NT2/D1 (cell line): ENCODE results near the gene FSTL3.

ENCODE experiments used
- DNase-seq: peaks from one replicate; pipeline ENCODE4 v3.0.0-alpha.2; 2011; ENCODE audit warnings: low read depth, low spot score
- H3K27me3 ChIP-seq: 2 replicates; pipeline ENCODE4 v1.6.0; 2011; ENCODE audit warnings: mild to moderate bottlenecking; ENCODE audit not compliant: insufficient read length, insufficient read depth
- H3K36me3 ChIP-seq: 2 replicates; pipeline ENCODE4 v1.6.1; 2011; ENCODE audit warnings: mild to moderate bottlenecking, low read length, mixed read lengths; ENCODE audit not compliant: insufficient read depth, insufficient read length
- H3K4me1 ChIP-seq: 2 replicates; pipeline ENCODE4 v1.5.1; 2011; ENCODE audit not compliant: insufficient read depth, insufficient read length
- H3K4me3 ChIP-seq: 2 replicates; pipeline ENCODE4 v1.5.1; 2011; ENCODE audit warnings: low read depth; ENCODE audit not compliant: insufficient read length
- H3K9ac ChIP-seq: 2 replicates; pipeline ENCODE4 v1.6.0; 2011; ENCODE audit warnings: low read depth; ENCODE audit not compliant: insufficient read length
- H3K9me3 ChIP-seq: 2 replicates; pipeline ENCODE4 v1.5.1; 2011; ENCODE audit warnings: mild to moderate bottlenecking, low read length; ENCODE audit not compliant: insufficient read depth
- SUZ12 ChIP-seq: IDR thresholded peaks from 2 replicates; pipeline ENCODE4 v1.6.1; 2011; ENCODE audit not compliant: insufficient read length, insufficient read depth; ENCODE audit errors: extremely low read depth
- YY1 ChIP-seq: IDR thresholded peaks from 2 replicates; pipeline ENCODE4 v1.6.1; 2011; ENCODE audit not compliant: insufficient read length, insufficient read depth
- ZNF274 ChIP-seq: IDR thresholded peaks from 2 replicates; pipeline ENCODE4 v1.6.1; 2011; ENCODE audit warnings: mild to moderate bottlenecking, low read depth, low read length

Gene FSTL3

DNA sequence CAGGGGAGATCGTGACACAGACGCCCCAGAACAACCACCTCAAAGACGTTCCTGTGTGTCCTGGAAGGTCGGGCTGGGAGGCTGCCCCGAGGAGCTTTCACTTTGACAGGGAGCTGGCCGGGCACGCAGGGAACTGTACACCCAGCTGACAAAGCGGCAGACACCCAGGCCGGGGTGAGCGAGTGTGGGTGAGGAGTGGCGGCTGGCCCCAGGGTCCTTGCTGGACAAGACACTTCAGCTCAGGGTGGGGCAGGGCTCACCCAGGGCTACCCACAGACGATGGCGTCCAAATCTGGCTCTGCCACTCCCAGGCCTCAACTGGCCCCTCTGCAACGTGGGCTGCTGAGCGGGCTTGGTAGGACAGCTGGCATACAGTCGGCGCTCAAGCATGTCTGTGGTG is 34.5 kb upstream of the FSTL3 start:
- Histone ChIP-seq H3K9ac (no peak overlapping the region), H3K4me3 (no peak overlapping the region), H3K36me3 (peaks cover 47% of the 10 kb centered on the region), H3K27me3 (peaks cover 12% of the 10 kb centered on the region), H3K4me1 (peaks cover 12% of the 10 kb centered on the region), H3K9me3 (no peaks in the 10 kb centered on the region)
- no peak for DNase-seq
- TF ChIP-seq SUZ12 (no peak), ZNF274 (no peak), YY1 (no peak)

DNA sequence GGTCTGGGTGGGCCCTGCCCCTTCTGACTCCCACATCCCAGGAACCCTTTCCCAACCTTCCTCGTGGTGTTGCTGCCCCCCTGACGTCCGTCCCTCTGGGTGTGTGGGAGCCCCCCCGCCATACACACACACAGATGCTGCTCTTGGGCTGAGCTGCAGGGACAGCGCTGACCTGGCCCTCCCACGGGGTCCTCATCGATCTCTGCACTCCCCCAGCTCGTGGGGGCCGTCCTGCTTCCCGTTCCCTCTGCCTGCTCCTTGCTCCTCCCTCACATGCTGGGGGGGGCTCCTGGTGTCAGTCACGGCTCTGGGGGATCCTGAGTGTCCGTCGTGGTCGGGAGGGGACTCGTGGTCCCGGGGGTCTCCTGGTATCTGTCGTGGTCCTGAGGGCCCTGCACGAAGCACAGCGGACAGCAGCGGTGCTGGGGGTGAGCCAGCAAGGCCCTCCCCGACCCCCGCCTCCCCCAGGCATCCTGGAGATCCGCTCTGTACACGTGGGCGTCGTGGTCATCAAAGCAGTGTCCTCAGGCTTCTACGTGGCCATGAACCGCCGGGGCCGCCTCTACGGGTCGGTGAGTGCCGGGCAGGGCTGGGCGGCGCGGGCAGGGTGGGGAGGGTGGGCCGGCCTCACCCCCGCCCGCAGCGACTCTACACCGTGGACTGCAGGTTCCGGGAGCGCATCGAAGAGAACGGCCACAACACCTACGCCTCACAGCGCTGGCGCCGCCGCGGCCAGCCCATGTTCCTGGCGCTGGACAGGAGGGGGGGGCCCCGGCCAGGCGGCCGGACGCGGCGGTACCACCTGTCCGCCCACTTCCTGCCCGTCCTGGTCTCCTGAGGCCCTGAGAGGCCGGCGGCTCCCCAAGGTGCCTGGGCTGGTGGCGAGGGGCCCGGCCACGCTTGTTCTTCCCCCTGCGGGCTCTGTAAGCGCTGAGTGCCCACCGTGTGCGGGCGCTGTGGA is 33.1 kb upstream of the FSTL3 start:
- no peak overlapping the region for H3K9ac ChIP-seq
- no peak for DNase-seq

DNA sequence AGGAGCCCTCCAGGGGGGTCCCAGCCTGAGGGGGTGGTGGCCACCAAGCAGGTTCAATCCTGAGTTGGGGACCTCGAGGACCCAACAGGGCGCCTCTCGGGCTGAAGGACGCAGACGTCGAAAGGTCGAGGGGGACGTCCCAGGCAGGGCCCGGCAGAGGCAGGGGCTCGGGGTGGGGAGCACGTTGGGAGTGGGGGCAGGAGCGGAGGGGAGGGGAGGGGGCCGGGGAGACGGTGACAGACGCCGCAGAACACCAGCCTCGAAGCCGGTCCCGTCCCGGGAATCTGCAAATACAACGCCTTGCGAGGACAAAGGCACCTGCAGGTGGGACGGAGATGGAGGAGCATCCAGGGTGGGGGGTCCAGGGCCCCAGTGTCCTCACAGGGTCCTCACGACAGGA is 32.5 kb upstream of the FSTL3 start:
- H3K4me3 ChIP-seq: no peak overlapping the region

More for the DNA sequence above, 33.1 kb upstream of the FSTL3 start:
- Histone ChIP-seq H3K9me3 (no peaks in the 10 kb centered on the region), H3K36me3 (peaks cover 60% of the 10 kb centered on the region), H3K27me3 (peaks cover 12% of the 10 kb centered on the region), H3K4me1 (peaks cover 12% of the 10 kb centered on the region), H3K4me3 (no peak overlapping the region)
- TF ChIP-seq ZNF274 (no peak), YY1 (no peak), SUZ12 (no peak)

GRCh38 chr19:644363-644762 is 31.8 kb upstream of the FSTL3 start:
- peaks cover 7% of the 10 kb centered on the region for H3K4me1 ChIP-seq
- peaks cover under 1% of the 10 kb centered on the region for H3K27me3 ChIP-seq
- no peak overlapping the region for H3K9ac ChIP-seq
- TF ChIP-seq ZNF274 (no peak), YY1 (no peak), SUZ12 (no peak)
- no peak for DNase-seq
- H3K4me3 ChIP-seq: no peak overlapping the region
- peaks cover 72% of the 10 kb centered on the region for H3K36me3 ChIP-seq
- no peaks in the 10 kb centered on the region for H3K9me3 ChIP-seq

More for the DNA sequence above, 32.5 kb upstream of the FSTL3 start:
- Histone ChIP-seq H3K27me3 (peaks cover 6% of the 10 kb centered on the region), H3K9ac (no peak overlapping the region), H3K36me3 (peaks cover 67% of the 10 kb centered on the region), H3K9me3 (no peaks in the 10 kb centered on the region), H3K4me1 (peaks cover 12% of the 10 kb centered on the region)
- no peak for DNase-seq
- TF ChIP-seq YY1 (no peak), ZNF274 (no peak), SUZ12 (no peak)

DNA sequence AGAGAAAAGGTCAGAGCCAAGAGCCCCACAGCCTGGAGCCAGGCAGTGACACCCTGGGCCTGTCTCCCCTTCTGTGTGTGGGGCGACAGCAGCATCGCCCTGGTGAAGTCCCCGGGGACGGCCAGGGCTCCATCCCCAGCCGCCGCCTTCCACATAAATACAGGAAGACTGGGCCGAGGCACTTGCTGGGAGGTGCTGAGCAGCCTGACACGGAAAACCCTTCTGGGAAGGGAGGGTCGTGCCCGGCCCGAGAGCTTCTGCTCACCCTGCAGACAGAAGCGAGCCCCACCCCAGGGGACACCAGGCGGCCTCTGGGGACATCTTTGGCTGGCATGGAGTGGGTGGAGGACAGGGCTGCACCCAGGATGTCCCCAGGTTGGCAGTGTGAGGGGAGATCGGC is 31.4 kb upstream of the FSTL3 start:
- H3K9ac ChIP-seq: no peak overlapping the region
- no peak for DNase-seq
- no peaks in the 10 kb centered on the region for H3K9me3 ChIP-seq
- no peaks in the 10 kb centered on the region for H3K27me3 ChIP-seq
- no peak for TF ChIP-seq ZNF274
- TF ChIP-seq YY1: no peak
- no peak for TF ChIP-seq SUZ12
- peaks cover 7% of the 10 kb centered on the region for H3K4me1 ChIP-seq
- peaks cover 76% of the 10 kb centered on the region for H3K36me3 ChIP-seq
- no peak overlapping the region for H3K4me3 ChIP-seq

- Histone ChIP-seq H3K36me3 (peaks cover 76% of the 10 kb centered on the region), H3K27me3 (no peaks in the 10 kb centered on the region), H3K9ac (no peak overlapping the region), H3K9me3 (no peaks in the 10 kb centered on the region), H3K4me3 (no peak overlapping the region), H3K4me1 (peaks cover 2% of the 10 kb centered on the region)
- no peak for TF ChIP-seq YY1
- no peak for TF ChIP-seq ZNF274
- TF ChIP-seq SUZ12: no peak
- no peak for DNase-seq
Observed at GRCh38 chr19:645912-646778, 30.0 kb upstream of the FSTL3 start.
